ENCODE measurements around the gene NCBP3.

GRCh38 chr17:3875317-3875716, 29.3 kb upstream of the NCBP3 start:
- TF ChIP-seq, protein P1, sequence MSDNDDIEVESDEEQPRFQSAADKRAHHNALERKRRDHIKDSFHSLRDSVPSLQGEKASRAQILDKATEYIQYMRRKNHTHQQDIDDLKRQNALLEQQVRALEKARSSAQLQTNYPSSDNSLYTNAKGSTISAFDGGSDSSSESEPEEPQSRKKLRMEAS (IDR thresholded peaks at IDR 0.05; ENCODE audit: insufficient read depth, insufficient read length) = no peak
- no peak for TF ChIP-seq EZH2 (IDR thresholded peaks at IDR 0.05; ENCODE audit: borderline replicate concordance, low read depth, low read length, severe bottlenecking)

Data from endothelial cell of umbilical vein (primary cell).